ENCODE measurements around the gene PCBP4. TPM values are rescaled to one million over a fixed set of nuclear protein-coding genes. Genes with fewer than 3 reads are reported as not detected.

Gene PCBP4
- total RNA-seq, 1 experiment from 2014 or later: 48.8 TPM

DNA sequence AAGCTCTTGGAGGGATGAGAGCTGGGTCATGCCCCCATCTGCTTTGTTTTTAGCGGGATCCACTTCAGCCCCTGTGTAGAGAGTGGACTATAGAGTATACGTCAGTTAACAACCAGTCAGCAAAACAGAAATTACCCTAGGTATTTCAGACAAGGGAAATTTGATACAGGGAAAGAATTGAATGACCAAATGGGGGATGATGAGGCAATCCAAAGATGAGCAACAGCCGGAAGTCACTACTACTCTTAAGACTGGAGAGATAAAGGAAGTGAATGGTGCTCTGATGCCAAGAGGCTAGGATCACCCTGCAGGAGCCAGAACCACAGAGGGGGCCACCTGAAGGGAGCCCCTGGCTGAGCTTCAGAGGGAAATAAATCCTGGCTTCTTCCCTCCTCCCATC is 13.8 kb downstream of the PCBP4 start:
- no peaks in the 10 kb centered on the region for H3K9me3 ChIP-seq (ENCODE audit: control insufficient read depth in 1 of 2, insufficient read depth in 1 of 2, low read depth in 1 of 2, low read length in 2 of 2)
- no peak overlapping the region for H3K9ac ChIP-seq (ENCODE audit: low read length)
- H3K79me2 ChIP-seq (ENCODE audit: insufficient read depth, low read length): no peaks in the 10 kb centered on the region
- no peak for DNase-seq (ENCODE audit: low read depth, low spot score)
- no peak overlapping the region for H2AFZ ChIP-seq (ENCODE audit: low read depth, low read length, poor library complexity, severe bottlenecking)
- H3K4me2 ChIP-seq (ENCODE audit: low read length): no peak overlapping the region
- H3K27me3 ChIP-seq (ENCODE audit: insufficient read depth, low read length): no peaks in the 10 kb centered on the region
- H3K4me3 ChIP-seq (replicated peaks in 1 of 2; ENCODE audit: low read depth in 1 of 2, low read length in 2 of 2): no peak overlapping the region
- no peaks in the 10 kb centered on the region for H3K9me2 ChIP-seq (ENCODE audit: insufficient read depth)
- ChIA-PET POLR2A (interaction anchor here (1.5 kb wide), 1 partner anchor 11 kb away, joined by 3 read pairs; no protein-coding TSS in a partner anchor), CTCF (interaction anchor here (1.4 kb wide), 1 partner anchor 12 kb away, joined by 4 read pairs; the partner anchor contains the start of gene RRP9), RAD21 (ENCODE audit: low non-redundant PET in 1 of 2, low total read pairs in 2 of 2, uncharacterized antibody in 2 of 2, unreplicated experiment in 2 of 2) (no interaction called here)
- ATAC-seq: no peak
- intact Hi-C loops (cut with micrococcal nuclease): no loop called here
- BruUV-seq (replicated peaks): no TSS peak
- no peaks in the 10 kb centered on the region for H4K20me1 ChIP-seq (ENCODE audit: insufficient read depth)
- no peak overlapping the region for H3K27ac ChIP-seq (ENCODE audit: low read depth, low read length)
- no peak for TF ChIP-seq YY1 (IDR thresholded peaks at IDR 0.05; ENCODE audit: extremely low read depth, insufficient replicate concordance, low read depth, low read length)
- no peaks in the 10 kb centered on the region for H3K36me3 ChIP-seq (ENCODE audit: control insufficient read depth in 1 of 2, insufficient read depth in 2 of 2, low read length in 2 of 2)
- no peaks in the 10 kb centered on the region for H3K4me1 ChIP-seq (ENCODE audit: control insufficient read depth in 1 of 2, insufficient read depth in 2 of 2, low read length in 2 of 2)

DNA sequence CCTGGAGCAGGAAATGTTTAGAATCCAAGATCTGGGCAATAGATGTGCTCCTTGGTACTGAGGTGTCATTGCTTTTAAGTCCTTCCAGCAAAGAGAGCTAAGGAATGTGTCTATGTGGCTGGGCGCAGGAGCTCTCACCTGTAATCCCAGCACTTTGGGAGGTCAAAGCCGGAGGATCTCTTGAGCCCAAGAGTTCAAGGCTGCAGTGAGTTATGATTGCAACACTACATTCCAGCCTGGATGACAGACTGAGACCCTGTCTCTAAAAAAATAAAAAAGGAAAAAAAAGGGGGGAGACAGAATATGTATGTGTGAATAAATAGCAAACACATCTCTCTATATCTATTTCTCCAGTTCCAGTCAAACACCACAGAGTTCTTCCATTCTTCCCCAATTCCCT is 16.4 kb downstream of the PCBP4 start:
- intact Hi-C loops (cut with micrococcal nuclease): no loop called here
- POLR2A ChIA-PET: no interaction called here

More for the DNA sequence above, 16.4 kb downstream of the PCBP4 start:
- no peak for TF ChIP-seq TCF7L2 (IDR thresholded peaks at IDR 0.05; ENCODE audit: borderline replicate concordance, extremely low read depth, insufficient read depth, insufficient read length)
- TF ChIP-seq MAX (IDR thresholded peaks at IDR 0.05): no peak
- TF ChIP-seq, protein P1, sequence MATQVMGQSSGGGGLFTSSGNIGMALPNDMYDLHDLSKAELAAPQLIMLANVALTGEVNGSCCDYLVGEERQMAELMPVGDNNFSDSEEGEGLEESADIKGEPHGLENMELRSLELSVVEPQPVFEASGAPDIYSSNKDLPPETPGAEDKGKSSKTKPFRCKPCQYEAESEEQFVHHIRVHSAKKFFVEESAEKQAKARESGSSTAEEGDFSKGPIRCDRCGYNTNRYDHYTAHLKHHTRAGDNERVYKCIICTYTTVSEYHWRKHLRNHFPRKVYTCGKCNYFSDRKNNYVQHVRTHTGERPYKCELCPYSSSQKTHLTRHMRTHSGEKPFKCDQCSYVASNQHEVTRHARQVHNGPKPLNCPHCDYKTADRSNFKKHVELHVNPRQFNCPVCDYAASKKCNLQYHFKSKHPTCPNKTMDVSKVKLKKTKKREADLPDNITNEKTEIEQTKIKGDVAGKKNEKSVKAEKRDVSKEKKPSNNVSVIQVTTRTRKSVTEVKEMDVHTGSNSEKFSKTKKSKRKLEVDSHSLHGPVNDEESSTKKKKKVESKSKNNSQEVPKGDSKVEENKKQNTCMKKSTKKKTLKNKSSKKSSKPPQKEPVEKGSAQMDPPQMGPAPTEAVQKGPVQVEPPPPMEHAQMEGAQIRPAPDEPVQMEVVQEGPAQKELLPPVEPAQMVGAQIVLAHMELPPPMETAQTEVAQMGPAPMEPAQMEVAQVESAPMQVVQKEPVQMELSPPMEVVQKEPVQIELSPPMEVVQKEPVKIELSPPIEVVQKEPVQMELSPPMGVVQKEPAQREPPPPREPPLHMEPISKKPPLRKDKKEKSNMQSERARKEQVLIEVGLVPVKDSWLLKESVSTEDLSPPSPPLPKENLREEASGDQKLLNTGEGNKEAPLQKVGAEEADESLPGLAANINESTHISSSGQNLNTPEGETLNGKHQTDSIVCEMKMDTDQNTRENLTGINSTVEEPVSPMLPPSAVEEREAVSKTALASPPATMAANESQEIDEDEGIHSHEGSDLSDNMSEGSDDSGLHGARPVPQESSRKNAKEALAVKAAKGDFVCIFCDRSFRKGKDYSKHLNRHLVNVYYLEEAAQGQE (IDR thresholded peaks at IDR 0.05; ENCODE audit: low read depth): no peak
- TF ChIP-seq POLR2AphosphoS5 (IDR thresholded peaks at IDR 0.05; ENCODE audit: low read depth, low read length): no peak
- TF ChIP-seq, protein P2, sequence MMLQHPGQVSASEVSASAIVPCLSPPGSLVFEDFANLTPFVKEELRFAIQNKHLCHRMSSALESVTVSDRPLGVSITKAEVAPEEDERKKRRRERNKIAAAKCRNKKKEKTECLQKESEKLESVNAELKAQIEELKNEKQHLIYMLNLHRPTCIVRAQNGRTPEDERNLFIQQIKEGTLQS (IDR thresholded peaks at IDR 0.05): no peak
- TF ChIP-seq SRF (IDR thresholded peaks at IDR 0.05; ENCODE audit: low read depth): no peak
- TF ChIP-seq CBX3 (IDR thresholded peaks at IDR 0.05; ENCODE audit: low read depth): no peak
- TF ChIP-seq FOSL1 (IDR thresholded peaks at IDR 0.05; ENCODE audit: low read depth): no peak
- TF ChIP-seq, protein P3, sequence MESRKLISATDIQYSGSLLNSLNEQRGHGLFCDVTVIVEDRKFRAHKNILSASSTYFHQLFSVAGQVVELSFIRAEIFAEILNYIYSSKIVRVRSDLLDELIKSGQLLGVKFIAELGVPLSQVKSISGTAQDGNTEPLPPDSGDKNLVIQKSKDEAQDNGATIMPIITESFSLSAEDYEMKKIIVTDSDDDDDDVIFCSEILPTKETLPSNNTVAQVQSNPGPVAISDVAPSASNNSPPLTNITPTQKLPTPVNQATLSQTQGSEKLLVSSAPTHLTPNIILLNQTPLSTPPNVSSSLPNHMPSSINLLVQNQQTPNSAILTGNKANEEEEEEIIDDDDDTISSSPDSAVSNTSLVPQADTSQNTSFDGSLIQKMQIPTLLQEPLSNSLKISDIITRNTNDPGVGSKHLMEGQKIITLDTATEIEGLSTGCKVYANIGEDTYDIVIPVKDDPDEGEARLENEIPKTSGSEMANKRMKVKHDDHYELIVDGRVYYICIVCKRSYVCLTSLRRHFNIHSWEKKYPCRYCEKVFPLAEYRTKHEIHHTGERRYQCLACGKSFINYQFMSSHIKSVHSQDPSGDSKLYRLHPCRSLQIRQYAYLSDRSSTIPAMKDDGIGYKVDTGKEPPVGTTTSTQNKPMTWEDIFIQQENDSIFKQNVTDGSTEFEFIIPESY (IDR thresholded peaks at IDR 0.05; ENCODE audit: extremely low read depth, insufficient replicate concordance, low read length): no peak
- TF ChIP-seq EZH2phosphoT487 (IDR thresholded peaks at IDR 0.05; ENCODE audit: borderline replicate concordance): no peak
- TF ChIP-seq ELF1 (IDR thresholded peaks at IDR 0.05; ENCODE audit: borderline replicate concordance, low read depth): no peak
- TF ChIP-seq SP1 (IDR thresholded peaks at IDR 0.05; ENCODE audit: low read depth): no peak
- no peak for TF ChIP-seq YY1 (IDR thresholded peaks at IDR 0.05; ENCODE audit: extremely low read depth, insufficient replicate concordance, low read depth, low read length)
- Histone ChIP-seq H3K27me3 (ENCODE audit: insufficient read depth, low read length) (no peaks in the 10 kb centered on the region), H3K4me2 (ENCODE audit: low read length) (no peak overlapping the region), H3K79me2 (ENCODE audit: insufficient read depth, low read length) (no peaks in the 10 kb centered on the region), H3K9me2 (ENCODE audit: insufficient read depth) (no peaks in the 10 kb centered on the region), H3K27ac (ENCODE audit: low read depth, low read length) (no peak overlapping the region), H3K4me3 (replicated peaks in 1 of 2; ENCODE audit: low read depth in 1 of 2, low read length in 2 of 2) (no peak overlapping the region), H4K20me1 (ENCODE audit: insufficient read depth) (no peaks in the 10 kb centered on the region), H3K9me3 (ENCODE audit: control insufficient read depth in 1 of 2, insufficient read depth in 1 of 2, low read depth in 1 of 2, low read length in 2 of 2) (no peaks in the 10 kb centered on the region), H3K36me3 (ENCODE audit: control insufficient read depth in 1 of 2, insufficient read depth in 2 of 2, low read length in 2 of 2) (no peaks in the 10 kb centered on the region), H3K4me1 (ENCODE audit: control insufficient read depth in 1 of 2, insufficient read depth in 2 of 2, low read length in 2 of 2) (no peaks in the 10 kb centered on the region), H3K9ac (ENCODE audit: low read length) (no peak overlapping the region), H2AFZ (ENCODE audit: low read depth, low read length, poor library complexity, severe bottlenecking) (no peak overlapping the region)
- ATAC-seq: no peak
- ChIA-PET RAD21 (ENCODE audit: low non-redundant PET in 1 of 2, low total read pairs in 2 of 2, uncharacterized antibody in 2 of 2, unreplicated experiment in 2 of 2) (no interaction called here), CTCF (interaction anchor here (2.2 kb wide), 1 partner anchor 22 kb away, joined by 8 read pairs; the partner anchor contains the start of gene ABHD14B)
- DNase-seq (ENCODE audit: low read depth, low spot score): no peak
- BruUV-seq (replicated peaks): no TSS peak
